GM12875 (cell line): ENCODE results near the gene PHACTR2.

Experiments used
- H3K4me3 ChIP-seq: one replicate; pipeline ENCODE4 v1.5.1; 2011; ENCODE audit warnings: low read depth, low read length, control low read depth
- TF ChIP-seq, protein P1 (sequence below): IDR thresholded peaks from 2 replicates; pipeline ENCODE4 v1.5.1; 2011; ENCODE audit warnings: low read depth, mild to moderate bottlenecking, control low read depth, inconsistent platforms, low read length, moderate library complexity, borderline replicate concordance; ENCODE audit not compliant: insufficient read depth

Gene PHACTR2

DNA sequence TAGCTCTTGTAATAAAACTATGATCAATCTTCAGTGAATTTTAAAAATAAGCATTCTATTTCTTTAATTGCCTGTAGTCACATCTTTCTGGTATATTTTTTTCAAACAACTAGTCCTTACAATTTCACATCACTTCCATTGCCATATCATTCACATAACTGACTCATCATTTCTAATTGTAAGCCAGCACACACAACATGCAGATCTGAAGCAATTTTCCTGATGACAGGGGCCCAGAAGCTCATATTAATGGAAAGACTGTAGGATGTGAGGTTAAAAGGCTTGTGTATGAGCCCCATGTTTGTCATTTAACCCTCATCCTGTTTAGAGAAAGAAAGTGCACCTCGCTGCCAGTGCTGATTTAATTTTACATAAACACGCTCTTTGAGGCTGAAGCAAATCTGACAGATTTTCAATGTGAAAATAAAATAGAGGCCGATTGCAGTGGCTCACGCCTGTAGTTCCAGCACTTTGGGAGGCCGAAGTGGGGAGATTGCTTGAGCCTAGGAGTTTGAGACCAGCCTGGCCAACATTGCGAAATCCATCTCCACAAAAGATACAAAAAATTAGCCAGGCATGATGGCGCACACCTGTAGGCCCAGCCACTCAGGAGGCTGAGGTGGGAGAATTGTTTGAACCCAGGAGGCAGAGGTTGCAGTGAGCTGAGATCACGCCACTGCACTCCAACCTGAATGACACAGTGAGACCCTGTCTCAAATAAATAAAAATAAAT, 125.2 kb downstream of the PHACTR2 start:
- H3K4me3 ChIP-seq, result no peak overlapping the region
- TF ChIP-seq, protein P1, sequence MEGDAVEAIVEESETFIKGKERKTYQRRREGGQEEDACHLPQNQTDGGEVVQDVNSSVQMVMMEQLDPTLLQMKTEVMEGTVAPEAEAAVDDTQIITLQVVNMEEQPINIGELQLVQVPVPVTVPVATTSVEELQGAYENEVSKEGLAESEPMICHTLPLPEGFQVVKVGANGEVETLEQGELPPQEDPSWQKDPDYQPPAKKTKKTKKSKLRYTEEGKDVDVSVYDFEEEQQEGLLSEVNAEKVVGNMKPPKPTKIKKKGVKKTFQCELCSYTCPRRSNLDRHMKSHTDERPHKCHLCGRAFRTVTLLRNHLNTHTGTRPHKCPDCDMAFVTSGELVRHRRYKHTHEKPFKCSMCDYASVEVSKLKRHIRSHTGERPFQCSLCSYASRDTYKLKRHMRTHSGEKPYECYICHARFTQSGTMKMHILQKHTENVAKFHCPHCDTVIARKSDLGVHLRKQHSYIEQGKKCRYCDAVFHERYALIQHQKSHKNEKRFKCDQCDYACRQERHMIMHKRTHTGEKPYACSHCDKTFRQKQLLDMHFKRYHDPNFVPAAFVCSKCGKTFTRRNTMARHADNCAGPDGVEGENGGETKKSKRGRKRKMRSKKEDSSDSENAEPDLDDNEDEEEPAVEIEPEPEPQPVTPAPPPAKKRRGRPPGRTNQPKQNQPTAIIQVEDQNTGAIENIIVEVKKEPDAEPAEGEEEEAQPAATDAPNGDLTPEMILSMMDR, result no peak

DNA sequence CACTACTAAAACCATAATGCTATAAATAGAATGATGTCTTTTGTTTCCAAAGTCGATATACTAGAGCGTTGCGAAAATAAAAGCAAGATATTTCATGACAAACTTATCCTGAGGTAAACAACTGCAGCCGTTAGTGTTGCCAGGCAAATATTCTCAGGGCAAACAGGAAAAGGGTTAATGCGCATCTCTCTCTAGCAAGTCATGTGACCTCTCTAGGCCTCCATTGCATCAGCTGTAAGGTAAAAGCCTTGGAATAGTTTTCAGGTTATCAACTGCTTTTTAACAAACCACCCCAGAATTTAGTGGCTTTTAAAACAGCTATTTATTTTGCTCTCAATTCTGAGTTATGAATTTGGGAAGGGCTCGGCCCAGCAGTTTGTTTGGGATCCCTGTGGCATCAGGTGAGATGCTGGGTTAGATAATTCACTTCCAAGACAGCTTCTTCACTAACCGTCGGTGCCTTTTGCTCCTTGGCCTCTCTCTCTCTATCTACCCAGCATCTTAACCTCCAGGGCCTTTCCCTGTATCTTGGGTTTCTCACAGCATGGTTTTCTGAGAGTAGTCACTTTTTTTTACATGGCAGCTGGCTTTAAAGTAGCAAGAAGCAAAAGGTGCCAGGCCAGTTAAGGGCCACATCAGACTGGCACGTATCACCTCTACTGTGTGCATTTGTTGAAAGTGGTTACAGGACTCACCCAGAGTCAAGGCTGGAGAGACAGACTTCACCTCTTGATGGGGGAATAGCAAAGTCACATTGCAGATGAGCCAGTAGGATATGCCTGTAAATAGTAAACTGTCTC, 126.2 kb downstream of the PHACTR2 start:
- TF ChIP-seq, protein P1, result no peak
- H3K4me3 ChIP-seq, result no peak overlapping the region

DNA sequence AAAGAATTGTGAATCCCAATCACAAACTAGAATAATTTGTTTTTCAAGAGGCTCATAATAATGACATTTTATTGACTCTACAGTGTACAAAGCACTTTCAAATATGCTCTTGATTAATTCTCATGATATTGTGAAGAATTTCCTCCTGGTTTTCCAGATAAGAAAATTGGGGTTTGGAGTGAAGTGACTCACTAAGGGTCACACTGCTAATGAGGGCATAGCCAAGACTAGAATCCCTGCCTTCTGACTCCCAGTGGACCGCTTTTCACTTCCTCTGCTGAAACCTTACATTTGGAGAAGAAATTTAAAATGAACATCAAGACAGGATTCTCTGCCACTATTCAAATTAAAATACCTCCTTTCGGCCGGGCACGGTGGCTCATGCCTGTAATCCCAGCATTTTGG, 127.1 kb downstream of the PHACTR2 start:
- H3K4me3 ChIP-seq, result no peak overlapping the region
- TF ChIP-seq, protein P1, result no peak

- no peak overlapping the region for H3K4me3 ChIP-seq
These were observed 128.7 kb downstream of the PHACTR2 start for GRCh38 chr6:143806282-143807102.

DNA sequence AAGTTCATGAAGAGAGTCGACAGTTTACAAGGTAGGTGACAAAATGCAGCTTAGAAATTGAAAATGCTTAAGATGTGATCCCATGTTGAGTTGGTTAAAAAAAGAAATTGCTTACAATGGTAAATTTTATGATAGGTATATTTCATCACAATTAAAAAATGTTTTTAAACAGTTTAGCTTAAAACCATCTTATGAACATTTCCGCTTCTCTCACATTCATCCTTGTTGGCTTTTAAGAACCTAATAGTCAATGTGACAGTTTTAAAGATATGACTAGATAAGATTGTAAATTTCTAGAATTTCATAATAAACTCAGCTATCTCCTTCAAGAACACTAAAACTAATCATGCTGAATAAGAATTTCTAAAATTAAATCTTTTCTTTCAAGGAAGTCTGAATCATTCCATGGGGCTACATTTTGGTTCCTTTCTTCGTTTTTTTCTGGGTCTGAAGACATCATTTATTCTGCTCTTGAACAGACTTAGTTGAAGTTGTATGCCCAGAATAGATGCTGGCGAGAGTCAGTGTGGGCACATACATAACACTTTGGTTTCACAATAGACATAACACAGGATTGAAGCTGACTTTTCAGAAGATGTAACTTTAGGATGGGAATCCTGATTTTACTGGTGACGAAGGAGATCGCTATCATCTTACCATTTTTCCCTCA, 129.5 kb downstream of the PHACTR2 start:
- H3K4me3 ChIP-seq, result no peak overlapping the region
- TF ChIP-seq, protein P1, result no peak

More at GRCh38 chr6:143806282-143807102, 128.7 kb downstream of the PHACTR2 start:
- TF ChIP-seq, protein P1, result no peak

- no peak overlapping the region for H3K4me3 ChIP-seq
- TF ChIP-seq, protein P1, result no peak
These were observed 133.0 kb downstream of the PHACTR2 start for GRCh38 chr6:143810745-143811144.
